ENCODE results near the gene MAN1B1. TPM values are rescaled to one million over a fixed set of nuclear protein-coding genes. Genes with fewer than 3 reads are reported as not detected.

Gene MAN1B1
- total and polyA plus RNA-seq, 4 experiments from 2014 or later: 35.4 to 71.0 (median 50.4) TPM

DNA sequence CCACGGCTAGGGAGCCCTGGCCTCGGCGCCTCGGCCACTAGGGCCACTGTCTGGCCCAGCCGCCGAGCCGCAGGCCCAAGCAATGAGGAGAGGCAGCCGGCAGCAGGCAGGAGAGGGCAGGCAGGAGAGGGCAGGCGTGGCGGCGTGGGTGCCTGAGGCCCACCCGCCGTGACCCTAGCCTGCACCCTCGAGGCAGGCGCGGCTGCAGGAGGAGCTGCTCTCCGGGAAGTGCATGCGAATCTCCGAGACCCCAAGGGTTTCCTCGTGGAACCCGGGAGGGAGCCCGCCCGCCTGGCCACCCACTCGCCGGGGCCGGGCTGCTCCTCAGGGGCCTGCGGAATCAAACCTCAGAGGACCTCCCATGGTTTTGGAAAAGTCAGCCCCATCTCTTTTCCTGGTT, 61.5 kb downstream of the MAN1B1 start:
- H3K4me1 ChIP-seq (ENCODE audit: insufficient read depth, low read length): no peaks in the 10 kb centered on the region
- no peak overlapping the region for H3K27ac ChIP-seq (ENCODE audit: low read depth, low read length)
- ChIA-PET POLR2A (ENCODE audit: partially characterized antibody) (no interaction called here), CTCF (ENCODE audit: partially characterized antibody) (no interaction called here)
- intact Hi-C loops (cut with micrococcal nuclease): no loop called here
- Mint-ChIP-seq H3K4me3 (no peak overlapping the region), H3K4me1 (peaks cover 0 to 8% (median 0%) of the 10 kb centered on the region in 4 donors), H3K27me3 (peaks cover 6% of the 10 kb centered on the region in 2 donors), H3K36me3 (no peaks in the 10 kb centered on the region), H3K27ac (no peak overlapping the region), H3K9me3 (no peaks in the 10 kb centered on the region)
- no peak overlapping the region for H3K4me3 ChIP-seq (ENCODE audit: low read length in 2 of 2)
- peak in 1 of 5 donors; percentile 16 for DNase-seq
- H3K9me3 ChIP-seq (ENCODE audit: control insufficient read depth in 1 of 2, low read length in 2 of 2): no peaks in the 10 kb centered on the region
- no peaks in the 10 kb centered on the region for H3K36me3 ChIP-seq (ENCODE audit: insufficient read depth, low read length)
- H3K27me3 ChIP-seq (ENCODE audit: insufficient read depth, low read length): no peaks in the 10 kb centered on the region

DNA sequence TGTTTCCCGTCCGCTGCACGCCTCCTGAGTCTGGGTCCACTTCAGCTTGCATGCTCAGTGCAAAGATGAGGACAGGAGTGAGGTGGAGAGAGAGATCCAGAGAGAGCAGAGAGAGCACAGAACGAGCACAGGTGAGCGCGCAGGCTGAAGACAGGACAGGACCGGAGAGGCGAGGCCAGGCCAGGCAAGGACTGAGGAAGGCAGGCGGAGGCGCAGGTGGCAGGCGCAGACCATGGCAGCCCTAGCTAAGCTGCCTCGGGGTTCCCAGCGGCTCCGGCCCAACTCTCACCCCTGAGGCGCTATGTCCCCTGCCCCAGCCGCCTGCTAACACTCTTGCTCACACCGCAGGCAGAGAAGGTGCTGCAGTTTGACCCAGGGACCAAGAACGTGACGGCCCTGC, 61.9 kb downstream of the MAN1B1 start:
- Histone ChIP-seq H3K27me3 (ENCODE audit: insufficient read depth, low read length) (no peaks in the 10 kb centered on the region), H3K36me3 (ENCODE audit: insufficient read depth, low read length) (no peaks in the 10 kb centered on the region), H3K27ac (ENCODE audit: low read depth, low read length) (no peak overlapping the region), H3K9me3 (ENCODE audit: control insufficient read depth in 1 of 2, low read length in 2 of 2) (no peaks in the 10 kb centered on the region), H3K4me1 (ENCODE audit: insufficient read depth, low read length) (no peaks in the 10 kb centered on the region), H3K4me3 (ENCODE audit: low read length in 2 of 2) (no peak overlapping the region)
- CTCF ChIA-PET (ENCODE audit: partially characterized antibody): no interaction called here
- Mint-ChIP-seq H3K27ac (no peak overlapping the region), H3K27me3 (peaks cover 3 to 6% of the 10 kb centered on the region in 2 donors), H3K4me3 (no peak overlapping the region), H3K9me3 (no peaks in the 10 kb centered on the region), H3K36me3 (no peaks in the 10 kb centered on the region), H3K4me1 (peaks cover 0 to 8% (median 0%) of the 10 kb centered on the region in 4 donors)
- DNase-seq: peak in 1 of 5 donors; percentile 5
- POLR2A ChIA-PET (ENCODE audit: partially characterized antibody): no interaction called here
- intact Hi-C loops (cut with micrococcal nuclease): no loop called here

DNA sequence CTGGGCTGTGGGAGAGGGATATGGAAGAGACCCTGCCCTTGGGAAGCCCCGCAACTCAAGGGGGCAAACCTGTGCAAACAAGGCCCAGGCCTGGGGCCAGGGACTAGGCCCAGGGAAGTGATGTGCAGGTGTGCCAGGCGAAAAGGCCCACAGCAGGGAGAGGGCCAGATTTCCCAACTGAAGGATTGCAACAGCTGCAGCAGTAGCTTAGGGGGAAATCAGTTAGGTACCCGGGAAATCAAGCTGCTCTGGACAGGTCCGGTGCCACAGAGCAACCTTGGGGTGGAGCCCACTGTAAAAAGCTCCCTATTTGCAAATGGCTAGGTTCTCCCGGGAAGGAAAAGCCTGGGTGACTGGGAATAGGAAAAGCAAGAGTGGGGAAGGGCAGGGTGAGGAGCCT, 62.6 kb downstream of the MAN1B1 start:
- intact Hi-C loops (cut with micrococcal nuclease): no loop called here
- Mint-ChIP-seq H3K27me3 (peaks cover 3% of the 10 kb centered on the region in 2 donors), H3K9me3 (no peaks in the 10 kb centered on the region), H3K36me3 (no peaks in the 10 kb centered on the region), H3K4me1 (peaks cover 0 to 8% (median 0%) of the 10 kb centered on the region in 4 donors), H3K27ac (no peak overlapping the region), H3K4me3 (no peak overlapping the region)
- DNase-seq: peak in 1 of 5 donors; percentile 14
- ChIA-PET CTCF (ENCODE audit: partially characterized antibody) (interaction anchor here (0.7 kb wide), 1 partner anchor 78 kb away, joined by 3 read pairs; the partner anchor contains the start of gene RNF224), POLR2A (ENCODE audit: partially characterized antibody) (no interaction called here)
- no peak overlapping the region for H3K27ac ChIP-seq (ENCODE audit: low read depth, low read length)
- no peaks in the 10 kb centered on the region for H3K4me1 ChIP-seq (ENCODE audit: insufficient read depth, low read length)
- no peaks in the 10 kb centered on the region for H3K36me3 ChIP-seq (ENCODE audit: insufficient read depth, low read length)
- H3K9me3 ChIP-seq (ENCODE audit: control insufficient read depth in 1 of 2, low read length in 2 of 2): no peaks in the 10 kb centered on the region
- no peaks in the 10 kb centered on the region for H3K27me3 ChIP-seq (ENCODE audit: insufficient read depth, low read length)
- no peak overlapping the region for H3K4me3 ChIP-seq (ENCODE audit: low read length in 2 of 2)

DNA sequence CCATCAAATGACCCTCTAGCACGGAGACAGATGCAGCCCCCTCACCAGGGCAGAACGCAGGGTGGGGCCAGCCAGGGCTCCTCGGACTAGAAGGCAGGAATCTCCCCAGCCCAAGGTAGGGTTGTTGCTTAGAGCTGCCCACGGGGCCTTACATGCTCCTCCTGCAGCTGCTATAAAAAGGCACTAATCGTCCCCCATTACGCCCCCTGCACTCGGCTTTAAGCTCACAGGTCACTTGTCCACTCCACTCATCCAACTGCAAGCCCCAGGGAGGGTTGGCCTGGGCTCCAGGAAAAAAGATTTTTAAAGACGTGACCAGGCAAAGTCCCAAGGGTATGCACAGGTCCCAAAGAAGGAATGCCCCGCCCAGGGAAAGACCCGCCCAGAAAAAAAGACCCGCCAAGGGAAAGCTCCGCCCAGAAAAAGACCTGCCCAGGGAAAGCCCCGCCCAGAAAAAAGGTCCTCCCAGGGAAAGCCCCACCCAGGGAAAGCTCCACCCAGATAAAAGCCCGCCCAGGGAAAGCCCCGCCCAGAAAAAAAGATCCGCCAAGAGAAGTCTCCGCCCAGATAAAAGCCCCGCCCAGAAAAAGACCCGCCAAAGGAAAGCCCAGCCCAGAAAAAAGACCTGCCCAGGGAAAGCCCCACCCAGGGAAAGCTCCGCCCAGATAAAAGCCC, 63.3 kb downstream of the MAN1B1 start:
- intact Hi-C loops (cut with micrococcal nuclease): no loop called here
- Mint-ChIP-seq H3K9me3 (no peaks in the 10 kb centered on the region), H3K4me1 (peaks cover 0 to 8% (median 0%) of the 10 kb centered on the region in 4 donors), H3K36me3 (no peaks in the 10 kb centered on the region), H3K27ac (no peak overlapping the region), H3K27me3 (peaks cover 3 to 6% of the 10 kb centered on the region in 2 donors), H3K4me3 (no peak overlapping the region)
- CTCF ChIA-PET (ENCODE audit: partially characterized antibody): no interaction called here
- POLR2A ChIA-PET (ENCODE audit: partially characterized antibody): no interaction called here
- no peaks in the 10 kb centered on the region for H3K9me3 ChIP-seq (ENCODE audit: control insufficient read depth in 1 of 2, low read length in 2 of 2)
- H3K4me1 ChIP-seq (ENCODE audit: insufficient read depth, low read length): no peaks in the 10 kb centered on the region
- DNase-seq: peak in 1 of 5 donors; percentile 18
- no peaks in the 10 kb centered on the region for H3K36me3 ChIP-seq (ENCODE audit: insufficient read depth, low read length)
- H3K27me3 ChIP-seq (ENCODE audit: insufficient read depth, low read length): no peaks in the 10 kb centered on the region
- no peak overlapping the region for H3K4me3 ChIP-seq (ENCODE audit: low read length in 2 of 2)
- H3K27ac ChIP-seq (ENCODE audit: low read depth, low read length): no peak overlapping the region

DNA sequence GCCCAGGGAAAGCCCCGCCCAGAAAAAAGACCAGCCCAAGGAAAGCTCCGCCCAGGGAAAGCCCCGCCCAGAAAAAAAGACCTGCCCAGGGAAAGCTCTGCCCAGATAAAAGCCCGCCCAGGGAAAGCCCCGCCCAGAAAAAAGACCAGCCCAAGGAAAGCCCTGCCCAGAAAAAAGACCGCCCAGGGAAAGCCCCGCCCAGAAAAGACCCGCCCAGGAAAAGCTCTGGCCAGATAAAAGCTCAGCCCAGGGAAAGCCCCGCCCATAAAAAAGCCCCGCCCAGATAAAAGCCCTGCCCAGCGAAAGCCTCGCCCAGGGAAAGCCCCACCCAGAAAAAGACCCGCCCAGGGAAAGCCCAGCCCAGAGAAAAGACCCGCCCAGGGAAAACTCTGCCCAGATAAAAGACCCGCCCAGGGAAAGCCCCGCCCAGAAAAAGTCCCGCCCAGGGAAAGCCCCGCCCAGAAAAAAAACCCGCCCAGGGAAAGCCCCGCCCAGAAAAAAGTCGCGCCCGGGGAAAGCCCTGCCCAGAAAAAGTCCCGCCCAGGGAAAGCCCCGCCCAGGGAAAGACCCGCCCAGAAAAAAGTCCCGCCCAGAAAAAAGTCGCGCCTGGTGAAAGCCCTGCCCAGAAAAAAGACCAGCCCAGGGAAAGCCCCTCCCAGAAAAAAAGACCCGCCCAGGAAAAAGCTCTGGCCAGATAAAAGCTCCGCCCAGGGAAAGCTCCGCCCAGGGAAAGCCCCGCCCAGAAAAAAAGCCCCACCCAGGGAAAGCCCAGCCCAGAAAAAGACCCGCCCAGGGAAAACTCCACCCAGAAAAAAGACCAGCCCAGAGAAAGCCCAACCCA, 64.1 kb downstream of the MAN1B1 start:
- Mint-ChIP-seq H3K4me3 (no peak overlapping the region), H3K9me3 (no peaks in the 10 kb centered on the region), H3K27me3 (peaks cover 3 to 9% of the 10 kb centered on the region in 2 donors), H3K4me1 (peaks cover 0 to 8% (median 0%) of the 10 kb centered on the region in 4 donors), H3K27ac (peak overlapping the region in 2 of 7 donors; percentile 58 to 62), H3K36me3 (no peaks in the 10 kb centered on the region)
- H3K4me1 ChIP-seq (ENCODE audit: insufficient read depth, low read length): no peaks in the 10 kb centered on the region
- H3K27me3 ChIP-seq (ENCODE audit: insufficient read depth, low read length): no peaks in the 10 kb centered on the region
- H3K4me3 ChIP-seq (ENCODE audit: low read length in 2 of 2): no peak overlapping the region
- no peaks in the 10 kb centered on the region for H3K36me3 ChIP-seq (ENCODE audit: insufficient read depth, low read length)
- intact Hi-C loops (cut with micrococcal nuclease): no loop called here
- H3K27ac ChIP-seq (ENCODE audit: low read depth, low read length): no peak overlapping the region
- ChIA-PET POLR2A (ENCODE audit: partially characterized antibody) (no interaction called here), CTCF (ENCODE audit: partially characterized antibody) (no interaction called here)
- DNase-seq: peak in 1 of 5 donors; percentile 34
- no peaks in the 10 kb centered on the region for H3K9me3 ChIP-seq (ENCODE audit: control insufficient read depth in 1 of 2, low read length in 2 of 2)

DNA sequence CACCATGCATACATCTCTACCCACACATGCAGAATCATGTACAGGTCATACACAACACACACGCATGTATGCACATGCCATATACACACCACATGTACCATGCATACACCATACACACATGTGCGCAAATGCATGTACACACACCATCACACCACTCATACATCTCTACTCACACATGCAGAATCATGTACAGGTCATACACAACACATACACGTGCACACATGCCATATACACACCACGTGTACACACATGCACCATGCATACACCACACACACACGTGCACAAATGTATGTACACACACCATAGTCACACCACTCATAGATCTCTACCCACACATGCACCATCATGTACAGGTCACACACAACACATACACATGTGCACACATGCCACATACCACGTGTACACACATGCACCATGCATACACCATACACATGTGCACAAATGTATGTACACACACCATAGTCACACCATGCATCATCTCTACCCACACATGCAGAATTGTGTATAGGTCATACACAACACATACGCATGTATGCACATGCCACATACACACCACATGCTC, 66.1 kb downstream of the MAN1B1 start:
- no peaks in the 10 kb centered on the region for H3K36me3 Mint-ChIP-seq
- H3K27ac Mint-ChIP-seq: no peak overlapping the region
- H3K9me3 ChIP-seq (ENCODE audit: control insufficient read depth in 1 of 2, low read length in 2 of 2): no peaks in the 10 kb centered on the region
- no peak overlapping the region for H3K4me3 Mint-ChIP-seq
- H3K27me3 ChIP-seq (ENCODE audit: insufficient read depth, low read length): no peaks in the 10 kb centered on the region
- no peaks in the 10 kb centered on the region for H3K9me3 Mint-ChIP-seq
- DNase-seq: no peak
- H3K4me1 Mint-ChIP-seq: peaks cover 2 to 16% (median 5%) of the 10 kb centered on the region in 4 donors
- intact Hi-C loops (cut with micrococcal nuclease): no loop called here
- POLR2A ChIA-PET (ENCODE audit: partially characterized antibody): no interaction called here
- no peaks in the 10 kb centered on the region for H3K36me3 ChIP-seq (ENCODE audit: insufficient read depth, low read length)
- H3K27me3 Mint-ChIP-seq: peaks cover under 1 to 15% of the 10 kb centered on the region in 2 donors
- H3K4me1 ChIP-seq (ENCODE audit: insufficient read depth, low read length): peaks cover 13% of the 10 kb centered on the region
- no peak overlapping the region for H3K4me3 ChIP-seq (ENCODE audit: low read length in 2 of 2)
- no peak overlapping the region for H3K27ac ChIP-seq (ENCODE audit: low read depth, low read length)
- CTCF ChIA-PET (ENCODE audit: partially characterized antibody): no interaction called here
